Esophagus (tissue), 2 donors: ENCODE measurements around the gene SREBF1. TPM values are rescaled to one million over a fixed set of nuclear protein-coding genes. Genes with fewer than 3 reads are reported as not detected.

Experiments used
- H3K27ac ChIP-seq, 2 donors: one replicate each; pipeline ENCODE4 v1.5.1; 2013; ENCODE audit warnings: low read depth in 2 of 2, mild to moderate bottlenecking in 2 of 2, inconsistent platforms in 1 of 2, low read length in 1 of 2, moderate library complexity in 1 of 2
- H3K27me3 ChIP-seq, 2 donors: one replicate each; pipeline ENCODE4 v1.6.1; 2013; ENCODE audit warnings: low read length in 2 of 2, control low read depth in 1 of 2, mild to moderate bottlenecking in 1 of 2; ENCODE audit not compliant: insufficient read depth in 2 of 2, control insufficient read depth in 1 of 2
- H3K36me3 ChIP-seq, 2 donors: one replicate each; pipeline ENCODE4 v1.6.1; 2013; ENCODE audit warnings: low read length in 1 of 2; ENCODE audit not compliant: control insufficient read depth in 2 of 2, insufficient read depth in 2 of 2
- H3K4me1 ChIP-seq, 2 donors: one replicate each; pipeline ENCODE4 v1.6.1; 2013; ENCODE audit warnings: low read length in 1 of 2; ENCODE audit not compliant: control insufficient read depth in 2 of 2, insufficient read depth in 2 of 2
- H3K4me3 ChIP-seq, 2 donors: one replicate each; pipeline ENCODE4 v1.5.1; 2013; ENCODE audit warnings: low read length in 2 of 2, mild to moderate bottlenecking in 2 of 2, low read depth in 1 of 2, moderate library complexity in 1 of 2
- H3K9me3 ChIP-seq, 2 donors: one replicate each; pipeline ENCODE4 v1.6.1; 2013; ENCODE audit warnings: mild to moderate bottlenecking in 2 of 2, low read depth in 1 of 2, low read length in 1 of 2, moderate library complexity in 1 of 2; ENCODE audit not compliant: control insufficient read depth in 2 of 2, insufficient read depth in 1 of 2
- WGBS, 2 donors: extraction: QIAGEN DNeasy Blood & Tissue Kit; methylation state at CpG; one replicate each; pipeline ENCODE4 v1.1.7; 2013; 5-methylcytosine and 5-hydroxymethylcytosine counted together
- polyA plus RNA-seq, 2 donors: library from polyadenylated mRNA; stranded (reverse); fragments of 200-250 nt; gene quantifications; one replicate each; pipeline ENCODE4 v1.2.3, GENCODE V29; 2013
- donor health status: healthy with polysubstance abuse.
- donor health status: Bipolar disorder and iron deficiency.

Gene SREBF1
- polyA plus RNA-seq, 2 donors = 95.1 to 116 TPM

DNA sequence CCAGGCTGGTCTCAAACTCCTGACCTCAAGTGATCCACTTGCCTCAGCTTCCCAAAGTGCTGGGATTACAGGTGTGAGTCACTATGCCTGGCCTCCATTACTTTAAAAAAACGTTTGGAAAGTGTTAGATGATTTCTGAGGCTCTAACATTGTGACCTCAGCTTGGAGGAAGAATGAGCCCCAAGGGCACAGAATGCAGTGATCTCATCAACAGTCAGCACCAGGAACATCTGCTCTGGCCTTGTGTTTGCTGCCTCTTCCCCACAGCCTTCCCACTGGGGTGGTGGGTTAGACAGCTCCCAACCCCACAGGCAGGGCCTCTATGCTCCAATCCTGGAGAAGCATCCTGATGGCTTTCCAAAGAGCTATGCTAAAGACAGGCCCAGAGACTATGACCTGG is 37.7 kb upstream of the SREBF1 start:
- 15 to 38% methylated on average over 1 of the region's 1 CpG for WGBS, 2 donors
- no peaks in the 10 kb centered on the region for H3K9me3 ChIP-seq
- H3K4me3 ChIP-seq = no peak overlapping the region
- H3K4me1 ChIP-seq = peaks cover 13 to 23% of the 10 kb centered on the region in 2 donors
- H3K27ac ChIP-seq = peak overlapping the region in 1 of 2 donors; percentile 35
- H3K27me3 ChIP-seq = no peaks in the 10 kb centered on the region
- H3K36me3 ChIP-seq = peaks cover 5 to 29% of the 10 kb centered on the region in 2 donors

DNA sequence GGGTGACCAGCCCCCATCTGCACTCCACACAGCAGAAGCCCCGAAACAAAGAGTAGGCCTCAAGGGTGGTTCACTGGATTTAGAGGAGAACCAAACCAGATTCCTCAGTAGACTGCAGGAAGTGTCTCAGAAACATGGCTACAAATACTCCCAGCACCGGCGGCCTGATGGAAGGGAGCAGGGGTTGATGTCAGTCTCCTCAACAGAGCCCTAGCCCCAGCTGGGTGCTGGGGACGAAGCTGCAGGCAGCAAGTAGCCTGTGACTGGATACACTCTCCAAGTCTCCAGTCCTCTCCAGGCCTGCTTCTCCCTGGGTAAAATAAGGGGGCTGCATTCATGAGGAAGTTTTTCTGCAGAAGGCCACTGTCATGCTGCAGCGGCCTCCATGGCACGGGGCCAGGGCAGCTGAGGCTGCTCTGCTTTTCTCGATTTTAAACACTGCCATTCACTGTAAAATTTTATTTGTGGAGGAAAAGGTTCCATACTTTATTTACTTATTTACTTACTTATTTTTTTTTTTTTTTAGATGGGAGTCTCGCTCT is 36.7 kb upstream of the SREBF1 start:
- H3K27ac ChIP-seq = no peak overlapping the region
- peaks cover 9 to 17% of the 10 kb centered on the region in 2 donors for H3K4me1 ChIP-seq
- H3K27me3 ChIP-seq = no peaks in the 10 kb centered on the region
- no peaks in the 10 kb centered on the region for H3K9me3 ChIP-seq
- H3K4me3 ChIP-seq = no peak overlapping the region
- 78 to 85% methylated on average over 8 of the region's 8 CpGs for WGBS, 2 donors
- peaks cover 0 to 26% of the 10 kb centered on the region in 2 donors for H3K36me3 ChIP-seq

DNA sequence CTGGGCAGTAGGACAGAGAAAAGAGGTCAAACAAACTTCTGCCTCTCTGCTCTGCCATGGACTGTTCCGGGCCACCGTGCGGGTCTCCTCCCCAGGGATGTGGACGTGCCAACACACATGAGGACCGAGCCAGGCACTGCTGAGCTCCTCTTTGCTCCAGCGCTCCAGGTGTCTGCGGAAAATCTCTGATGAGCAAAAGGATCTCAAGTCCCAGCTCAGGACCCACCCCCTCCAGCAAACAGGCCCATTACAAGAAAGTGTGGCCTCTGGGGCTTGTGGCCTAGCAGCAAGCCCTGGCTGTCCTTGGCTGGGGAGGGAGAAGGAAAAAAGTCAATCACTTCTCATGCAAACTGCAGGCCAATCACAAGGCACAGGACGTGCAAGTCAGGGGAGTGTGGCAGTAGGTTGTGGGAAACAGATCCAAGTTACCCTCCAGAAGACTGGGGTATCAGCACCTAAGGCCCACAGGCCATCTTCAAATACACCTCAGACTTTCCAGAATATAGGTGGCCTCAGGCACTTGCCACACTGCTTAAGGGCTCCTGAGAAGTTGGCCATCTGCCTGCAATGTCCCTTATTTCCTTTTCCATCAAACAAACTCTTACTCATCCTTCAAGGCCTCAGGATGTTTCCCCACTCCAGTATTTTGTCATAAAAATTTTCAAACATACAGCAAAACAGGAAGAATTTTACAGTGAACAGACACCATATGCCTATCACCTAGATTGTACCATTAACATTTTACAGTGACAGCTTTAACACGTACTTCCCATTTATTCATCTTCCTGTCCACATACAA is 36.0 kb upstream of the SREBF1 start:
- Histone ChIP-seq H3K27ac (no peak overlapping the region), H3K9me3 (no peaks in the 10 kb centered on the region), H3K36me3 (peaks cover 0 to 28% of the 10 kb centered on the region in 2 donors), H3K4me1 (peaks cover 7 to 13% of the 10 kb centered on the region in 2 donors), H3K4me3 (no peak overlapping the region), H3K27me3 (no peaks in the 10 kb centered on the region)
- WGBS, 2 donors = 84 to 88% methylated on average over 9 of the region's 9 CpGs

DNA sequence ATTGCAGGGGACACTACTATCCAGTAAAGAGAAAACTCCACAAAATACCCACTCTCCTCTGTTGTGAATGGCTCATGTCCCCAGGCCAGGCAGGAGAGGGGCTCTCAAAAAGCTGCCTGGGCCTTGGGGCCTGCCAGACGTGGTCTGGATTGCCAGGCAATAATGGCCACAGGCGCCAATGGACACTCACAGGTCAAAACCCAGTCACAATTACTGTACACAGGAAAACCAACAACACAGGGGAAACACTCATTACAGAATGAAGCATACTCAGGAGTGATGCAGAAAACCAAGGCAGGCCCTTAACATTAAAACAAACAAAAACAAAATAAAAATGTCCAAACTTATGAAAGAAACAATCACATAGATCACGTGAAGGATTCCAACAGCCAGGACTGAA is 35.1 kb upstream of the SREBF1 start:
- WGBS, 2 donors = 81 to 91% methylated on average over 3 of the region's 3 CpGs
- no peak overlapping the region for H3K27ac ChIP-seq
- peaks cover 4 to 33% of the 10 kb centered on the region in 2 donors for H3K36me3 ChIP-seq
- H3K4me1 ChIP-seq = peaks cover 3 to 7% of the 10 kb centered on the region in 2 donors
- H3K9me3 ChIP-seq = no peaks in the 10 kb centered on the region
- no peak overlapping the region for H3K4me3 ChIP-seq
- H3K27me3 ChIP-seq = no peaks in the 10 kb centered on the region

DNA sequence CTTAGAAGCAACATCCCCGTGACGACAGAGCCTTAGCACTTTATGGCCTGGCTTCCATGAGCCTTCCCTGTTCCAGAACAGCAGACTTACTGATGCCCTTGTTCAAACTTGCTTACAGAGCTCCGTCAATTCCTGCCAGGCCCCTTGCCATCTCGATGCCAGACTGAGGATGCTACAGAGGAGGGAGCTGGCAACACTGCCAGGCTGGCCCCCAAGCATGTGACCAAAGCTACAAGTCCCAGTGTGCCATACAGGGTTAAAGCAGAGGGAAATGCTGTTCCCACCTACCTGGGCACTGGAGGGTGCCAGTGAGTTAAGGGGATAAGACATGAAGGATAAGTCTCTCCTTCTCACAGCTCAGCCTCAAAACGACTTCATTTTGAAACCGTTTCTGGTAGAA is 33.5 kb upstream of the SREBF1 start:
- 46 to 63% methylated on average over 6 of the region's 6 CpGs for WGBS, 2 donors
- Histone ChIP-seq H3K4me3 (no peak overlapping the region), H3K9me3 (no peaks in the 10 kb centered on the region), H3K27me3 (no peaks in the 10 kb centered on the region), H3K36me3 (peaks cover 7 to 37% of the 10 kb centered on the region in 2 donors), H3K4me1 (peaks cover 0 to under 1% of the 10 kb centered on the region in 2 donors), H3K27ac (no peak overlapping the region)

DNA sequence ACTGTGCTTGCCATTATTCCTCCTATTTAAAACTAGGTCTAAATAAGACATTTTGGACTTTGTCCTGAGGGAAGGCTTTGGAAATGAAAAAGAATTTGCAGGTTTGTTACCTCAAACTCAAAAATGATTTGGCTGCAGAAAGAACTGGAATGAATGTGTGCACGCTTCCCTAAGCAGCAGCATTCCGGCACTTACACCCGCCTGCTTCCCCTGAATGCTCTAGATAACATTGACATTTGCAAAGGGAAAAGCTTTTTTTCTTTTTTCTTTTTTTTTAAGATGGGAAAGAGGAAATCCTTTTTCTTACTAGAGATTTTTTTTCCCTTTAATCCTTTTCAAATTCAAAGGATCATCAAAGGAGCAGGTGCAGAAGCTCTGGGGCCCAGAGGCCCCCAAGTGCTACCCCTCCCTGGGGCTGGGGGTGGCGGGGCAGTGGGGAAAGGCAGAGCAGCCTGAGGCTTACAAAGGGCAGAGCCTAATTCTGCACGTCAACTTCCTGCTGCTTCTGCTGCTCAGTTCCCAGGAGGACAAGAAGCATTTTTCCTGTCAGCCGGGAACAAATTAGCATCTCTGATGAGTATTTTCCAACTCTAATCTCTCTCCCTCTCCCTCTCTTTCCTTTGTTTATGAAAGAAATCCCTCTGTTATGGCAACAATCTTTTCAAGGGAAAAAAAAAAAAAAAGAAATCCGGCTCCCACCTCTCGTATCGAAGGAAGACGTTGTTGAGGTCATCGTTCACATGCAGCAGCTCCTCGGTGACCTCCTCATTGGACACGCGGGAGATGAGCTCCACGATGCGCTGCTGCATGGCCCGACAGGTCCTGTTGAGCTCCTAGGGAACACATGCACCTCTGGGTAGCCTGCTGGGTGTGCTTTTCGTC is 32.1 kb upstream of the SREBF1 start:
- Histone ChIP-seq H3K4me1 (no peaks in the 10 kb centered on the region), H3K27me3 (no peaks in the 10 kb centered on the region), H3K9me3 (no peaks in the 10 kb centered on the region), H3K36me3 (peaks cover 7 to 33% of the 10 kb centered on the region in 2 donors), H3K4me3 (no peak overlapping the region), H3K27ac (peak overlapping the region; percentile 14 to 62)
- 59 to 65% methylated on average over 18 of the region's 18 CpGs for WGBS, 2 donors

DNA sequence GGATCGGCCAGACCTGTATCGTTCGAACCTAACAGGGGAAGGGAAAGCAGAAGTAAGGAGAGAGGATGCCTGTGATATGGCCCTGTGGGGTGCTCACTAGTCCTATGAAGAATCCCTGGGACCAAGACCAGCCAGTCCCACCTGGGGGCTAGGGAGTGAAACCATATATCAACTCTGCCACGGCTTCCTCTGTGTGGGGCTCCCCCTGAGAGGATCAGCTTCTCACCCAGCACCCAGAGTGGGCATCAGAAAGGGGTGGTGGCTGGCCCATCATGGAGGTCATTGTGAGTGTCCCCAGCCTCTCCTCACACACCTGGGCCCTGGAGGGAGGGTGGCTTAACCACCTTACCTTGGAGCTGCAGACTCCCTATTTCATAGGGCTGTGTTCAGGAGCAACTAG is 30.1 kb upstream of the SREBF1 start:
- no peaks in the 10 kb centered on the region for H3K4me1 ChIP-seq
- H3K36me3 ChIP-seq = peaks cover 7 to 28% of the 10 kb centered on the region in 2 donors

DNA sequence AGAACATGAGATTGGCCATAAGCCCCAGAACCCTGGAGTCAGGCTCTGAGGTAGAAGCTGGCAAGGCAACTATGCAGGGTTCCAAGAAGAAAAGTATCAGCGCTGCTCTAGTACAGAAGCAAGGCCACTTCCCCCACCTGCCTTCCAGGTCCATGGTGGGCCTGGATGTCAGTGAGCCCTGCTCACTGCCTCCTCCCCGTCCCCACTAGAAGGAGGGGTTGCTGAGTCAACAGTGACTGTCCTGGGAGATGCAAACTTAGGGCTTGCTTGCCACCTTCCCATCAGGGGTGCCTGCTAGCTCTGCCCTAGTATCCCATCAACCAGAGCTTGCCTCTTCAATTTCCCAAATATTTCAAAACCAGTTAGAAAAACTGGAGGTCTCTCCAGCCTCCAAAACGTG is 29.6 kb upstream of the SREBF1 start:
- Histone ChIP-seq H3K27ac (no peak overlapping the region), H3K4me3 (no peak overlapping the region), H3K9me3 (no peaks in the 10 kb centered on the region), H3K4me1 (no peaks in the 10 kb centered on the region), H3K27me3 (no peaks in the 10 kb centered on the region), H3K36me3 (peaks cover 7 to 29% of the 10 kb centered on the region in 2 donors)
- WGBS, 2 donors = 53 to 63% methylated on average over 3 of the region's 3 CpGs

More for the DNA sequence above, 30.1 kb upstream of the SREBF1 start:
- no peaks in the 10 kb centered on the region for H3K9me3 ChIP-seq
- 95 to 100% methylated on average over 4 of the region's 4 CpGs for WGBS, 2 donors
- no peak overlapping the region for H3K27ac ChIP-seq
- H3K27me3 ChIP-seq = no peaks in the 10 kb centered on the region
- no peak overlapping the region for H3K4me3 ChIP-seq

DNA sequence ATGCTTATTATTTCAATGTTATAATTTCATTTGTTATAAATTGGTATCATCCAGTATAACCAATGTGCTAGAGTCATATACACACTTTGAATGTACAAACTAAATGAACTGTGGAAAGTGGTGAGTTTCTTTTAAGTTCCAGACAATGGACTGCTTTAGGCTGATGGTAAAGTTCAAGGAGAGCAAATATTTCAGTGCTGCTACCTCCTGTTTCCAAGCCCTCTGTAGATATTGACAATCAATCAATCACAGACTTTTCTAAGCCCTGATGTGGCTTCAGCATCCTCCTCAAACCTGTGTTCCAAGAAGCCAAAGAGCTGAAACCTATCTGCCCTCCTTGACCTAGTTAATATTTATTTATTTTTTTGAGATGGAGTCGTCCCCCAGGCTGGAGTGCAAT is 28.2 kb upstream of the SREBF1 start:
- Histone ChIP-seq H3K36me3 (peaks cover 7 to 31% of the 10 kb centered on the region in 2 donors), H3K27ac (no peak overlapping the region), H3K4me3 (no peak overlapping the region), H3K9me3 (no peaks in the 10 kb centered on the region), H3K27me3 (no peaks in the 10 kb centered on the region), H3K4me1 (no peaks in the 10 kb centered on the region)
- 82 to 89% methylated on average over 1 of the region's 1 CpG for WGBS, 2 donors
